Mesothelial cell of epicardium (in vitro differentiated cells): ENCODE measurements around the gene DDX31. TPM values are rescaled to one million over a fixed set of nuclear protein-coding genes. Genes with fewer than 3 reads are reported as not detected.

Source experiments
- DNase-seq, 2 experiments: peaks; one replicate each; pipeline ENCODE4 v3.0.0; 2021; ENCODE audit warnings: low spot score in 2 of 2; ENCODE audit not compliant: unreplicated experiment in 2 of 2
- H3K27ac Mint-ChIP-seq: 2 replicates; pipeline ENCODE4 v1.8.0; 2021; ENCODE audit warnings: mixed read lengths
- H3K27me3 Mint-ChIP-seq: 2 replicates; pipeline ENCODE4 v1.8.0; 2021; ENCODE audit warnings: low read depth, mixed read lengths
- H3K36me3 Mint-ChIP-seq: 2 replicates; pipeline ENCODE4 v1.8.0; 2021; ENCODE audit warnings: mixed read lengths
- H3K4me1 Mint-ChIP-seq: 2 replicates; pipeline ENCODE4 v1.8.0; 2021; ENCODE audit warnings: mixed read lengths
- H3K4me3 Mint-ChIP-seq: 2 replicates; pipeline ENCODE4 v1.8.0; 2021; ENCODE audit warnings: mild to moderate bottlenecking, moderate library complexity, mixed read lengths
- H3K9me3 Mint-ChIP-seq: 2 replicates; pipeline ENCODE4 v1.8.0; 2021; ENCODE audit warnings: mixed read lengths
- total RNA-seq: library from RNA; stranded (reverse); gene quantifications from 3 replicates; pipeline ENCODE4 v1.2.1, GENCODE V29; 2021
- TF ChIP-seq, protein P1 (sequence below): fragments of 200-600 bp; sonication (generic); IDR thresholded peaks from one replicate; pipeline ENCODE4 v1.5.0; 2021; ENCODE audit warnings: antibody characterized with exemption; ENCODE audit not compliant: unreplicated experiment

Gene DDX31
- total RNA-seq, 1 donor from 2014 or later: 22.9 TPM

DNA sequence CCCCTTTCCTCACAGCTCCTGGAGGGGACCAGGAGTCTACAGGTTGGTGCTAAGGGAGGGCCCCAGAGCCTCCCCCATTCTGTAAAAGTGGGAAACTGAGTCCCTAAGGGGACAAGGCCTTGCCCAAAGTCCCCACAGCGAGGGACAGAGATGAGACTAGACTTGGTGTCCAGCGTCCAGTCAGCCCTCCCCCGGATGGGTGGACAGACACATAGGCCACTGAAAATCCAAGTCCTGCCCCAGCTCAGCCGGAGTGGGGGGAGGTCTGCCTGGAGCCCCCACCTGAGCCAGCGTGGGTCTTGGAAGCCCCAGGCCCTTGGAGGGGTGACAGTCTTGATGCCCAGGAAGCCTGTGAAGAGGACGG, 82.2 kb downstream of the DDX31 start:
- no peaks in the 10 kb centered on the region for H3K9me3 Mint-ChIP-seq
- peaks cover 93% of the 10 kb centered on the region for H3K27me3 Mint-ChIP-seq
- TF ChIP-seq, protein P1, sequence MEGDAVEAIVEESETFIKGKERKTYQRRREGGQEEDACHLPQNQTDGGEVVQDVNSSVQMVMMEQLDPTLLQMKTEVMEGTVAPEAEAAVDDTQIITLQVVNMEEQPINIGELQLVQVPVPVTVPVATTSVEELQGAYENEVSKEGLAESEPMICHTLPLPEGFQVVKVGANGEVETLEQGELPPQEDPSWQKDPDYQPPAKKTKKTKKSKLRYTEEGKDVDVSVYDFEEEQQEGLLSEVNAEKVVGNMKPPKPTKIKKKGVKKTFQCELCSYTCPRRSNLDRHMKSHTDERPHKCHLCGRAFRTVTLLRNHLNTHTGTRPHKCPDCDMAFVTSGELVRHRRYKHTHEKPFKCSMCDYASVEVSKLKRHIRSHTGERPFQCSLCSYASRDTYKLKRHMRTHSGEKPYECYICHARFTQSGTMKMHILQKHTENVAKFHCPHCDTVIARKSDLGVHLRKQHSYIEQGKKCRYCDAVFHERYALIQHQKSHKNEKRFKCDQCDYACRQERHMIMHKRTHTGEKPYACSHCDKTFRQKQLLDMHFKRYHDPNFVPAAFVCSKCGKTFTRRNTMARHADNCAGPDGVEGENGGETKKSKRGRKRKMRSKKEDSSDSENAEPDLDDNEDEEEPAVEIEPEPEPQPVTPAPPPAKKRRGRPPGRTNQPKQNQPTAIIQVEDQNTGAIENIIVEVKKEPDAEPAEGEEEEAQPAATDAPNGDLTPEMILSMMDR: no peak
- DNase-seq: no peak
- peaks cover 2% of the 10 kb centered on the region for H3K4me1 Mint-ChIP-seq
- H3K4me3 Mint-ChIP-seq: no peak overlapping the region
- peaks cover 2% of the 10 kb centered on the region for H3K36me3 Mint-ChIP-seq
- no peak overlapping the region for H3K27ac Mint-ChIP-seq

DNA sequence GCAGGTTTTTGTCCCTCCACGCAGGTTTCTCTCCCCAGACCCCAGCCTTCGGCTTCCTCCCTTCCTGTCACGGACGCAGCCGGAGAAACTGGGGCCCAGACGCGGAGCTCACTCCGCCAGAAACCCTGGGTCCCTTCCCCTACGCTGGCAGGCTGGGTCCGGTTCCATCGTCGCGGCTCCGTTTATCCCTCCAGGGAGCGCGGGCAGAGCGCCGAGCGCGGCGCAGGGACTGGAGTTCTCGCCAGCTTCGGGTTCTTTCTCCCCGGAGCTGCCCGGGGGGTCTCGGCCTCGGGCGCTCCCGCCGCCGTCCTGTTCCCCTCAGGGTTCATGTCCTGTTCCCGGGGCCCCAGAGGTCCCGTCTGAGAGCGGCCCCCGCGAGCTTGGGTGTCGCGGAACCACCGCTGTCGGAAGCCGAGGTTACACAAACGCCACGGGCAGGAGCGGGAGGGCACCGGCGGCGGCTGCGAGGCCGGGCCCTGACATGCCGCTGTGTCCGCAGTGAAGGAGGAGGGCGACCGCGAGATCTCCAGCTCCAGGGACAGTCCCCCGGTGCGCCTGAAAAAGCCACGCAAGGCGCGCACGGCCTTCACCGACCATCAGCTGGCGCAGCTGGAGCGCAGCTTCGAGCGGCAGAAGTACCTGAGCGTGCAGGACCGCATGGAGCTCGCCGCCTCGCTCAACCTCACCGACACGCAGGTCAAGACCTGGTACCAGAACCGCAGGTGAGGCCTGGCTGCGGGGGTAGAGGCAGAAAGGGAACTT, 82.8 kb downstream of the DDX31 start:
- H3K9me3 Mint-ChIP-seq: no peaks in the 10 kb centered on the region
- peaks cover 93% of the 10 kb centered on the region for H3K27me3 Mint-ChIP-seq
- DNase-seq: no peak
- TF ChIP-seq, protein P1: no peak
- H3K4me3 Mint-ChIP-seq: no peak overlapping the region
- no peaks in the 10 kb centered on the region for H3K36me3 Mint-ChIP-seq
- H3K4me1 Mint-ChIP-seq: peaks cover 2% of the 10 kb centered on the region
- H3K27ac Mint-ChIP-seq: no peak overlapping the region

DNA sequence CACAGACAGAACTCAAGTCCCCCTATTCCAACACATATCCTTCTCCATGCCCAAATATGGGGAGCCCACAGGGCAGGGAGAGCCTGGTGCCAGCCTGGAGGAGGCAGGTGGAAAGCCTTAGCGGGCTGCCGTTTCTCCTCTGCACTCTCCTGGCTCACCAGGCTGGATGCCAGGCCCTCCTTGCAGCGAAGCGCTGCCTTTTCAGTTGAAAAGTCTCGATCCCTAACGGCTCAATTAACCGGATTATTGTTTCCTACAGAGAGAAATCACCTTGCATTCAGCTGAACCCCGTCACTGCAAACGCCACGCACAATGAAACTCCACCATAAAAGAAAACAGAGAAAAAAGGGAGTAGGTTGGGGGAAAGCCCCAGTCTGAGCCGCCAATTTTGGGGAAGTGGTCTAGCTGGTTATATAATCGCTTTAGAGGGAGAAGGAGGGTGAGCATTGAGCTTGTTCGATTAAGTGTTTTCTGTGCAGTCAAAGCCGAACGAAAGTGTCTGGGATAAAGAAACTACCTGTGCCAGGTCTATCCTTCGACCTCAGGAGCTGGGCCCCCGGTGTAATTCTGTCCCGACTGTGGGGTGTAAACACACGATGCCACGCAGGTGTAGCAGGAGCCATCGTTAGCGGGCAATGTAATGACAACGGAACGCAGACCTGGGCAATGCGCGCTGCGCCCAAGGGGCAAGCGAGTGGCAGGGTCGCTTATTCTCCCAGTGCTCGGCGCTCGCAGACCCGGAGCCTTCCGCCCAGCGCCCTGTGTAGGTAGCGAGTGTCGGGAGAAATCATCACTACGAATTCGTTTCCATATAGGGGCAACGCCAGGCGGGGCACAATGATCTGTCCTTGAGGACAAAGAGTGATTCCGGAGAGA, 83.6 kb downstream of the DDX31 start:
- no peak overlapping the region for H3K27ac Mint-ChIP-seq
- H3K9me3 Mint-ChIP-seq: no peaks in the 10 kb centered on the region

DNA sequence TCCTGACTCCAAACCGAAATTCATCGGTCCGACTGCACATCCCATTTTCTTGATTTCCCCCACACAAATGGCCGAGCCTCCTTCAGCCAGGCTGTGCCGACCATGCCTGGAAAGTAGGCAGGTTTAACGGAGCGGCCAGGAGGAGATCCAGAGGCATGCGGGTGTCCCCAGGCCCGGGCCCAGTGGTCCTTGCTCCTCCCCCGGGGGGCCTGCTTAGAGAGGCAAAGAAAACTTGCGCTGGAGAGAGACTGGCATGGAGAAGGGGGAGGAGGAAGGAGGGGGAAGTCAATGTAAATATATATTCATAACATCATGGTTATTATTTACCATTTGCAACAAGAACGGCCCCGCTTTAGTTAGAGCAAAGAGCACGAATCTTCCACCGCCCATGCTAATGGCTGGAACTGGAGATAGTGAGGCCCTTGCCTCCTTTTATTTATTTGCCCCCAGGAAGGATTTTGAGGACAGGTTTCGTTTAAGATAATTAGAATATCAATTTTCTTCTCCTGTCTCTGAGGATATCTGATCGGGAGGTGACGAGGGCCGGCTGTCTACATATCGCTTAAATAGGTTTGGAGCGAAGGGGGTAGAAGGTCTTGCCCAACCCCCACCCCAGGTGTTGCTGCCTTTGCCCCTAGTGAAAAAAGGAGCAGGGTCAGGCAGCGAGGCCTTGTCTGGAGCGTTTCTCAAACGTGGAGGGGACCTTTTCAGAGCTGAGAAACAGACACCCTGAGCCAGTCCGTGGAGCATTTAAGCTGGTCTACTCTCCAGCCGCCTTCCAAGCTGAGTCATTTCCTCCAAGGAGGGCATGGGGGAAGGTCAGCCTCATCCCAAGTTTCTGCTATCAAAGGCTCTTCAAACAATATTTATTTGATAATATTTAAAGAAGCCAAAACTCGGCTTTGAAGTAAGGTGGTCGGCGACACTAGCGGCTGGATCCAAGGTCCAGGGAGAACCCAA, 84.9 kb downstream of the DDX31 start:
- DNase-seq: no peak
- H3K36me3 Mint-ChIP-seq: no peaks in the 10 kb centered on the region
- peaks cover 94% of the 10 kb centered on the region for H3K27me3 Mint-ChIP-seq
- H3K27ac Mint-ChIP-seq: no peak overlapping the region
- H3K4me1 Mint-ChIP-seq: peaks cover 5% of the 10 kb centered on the region
- H3K4me3 Mint-ChIP-seq: no peak overlapping the region
- H3K9me3 Mint-ChIP-seq: no peaks in the 10 kb centered on the region
- TF ChIP-seq, protein P1: no peak

More for the DNA sequence above, 83.6 kb downstream of the DDX31 start:
- Mint-ChIP-seq H3K4me3 (no peak overlapping the region), H3K4me1 (peaks cover 5% of the 10 kb centered on the region), H3K27me3 (peaks cover 93% of the 10 kb centered on the region), H3K36me3 (no peaks in the 10 kb centered on the region)
- TF ChIP-seq, protein P1: no peak
- no peak for DNase-seq

DNA sequence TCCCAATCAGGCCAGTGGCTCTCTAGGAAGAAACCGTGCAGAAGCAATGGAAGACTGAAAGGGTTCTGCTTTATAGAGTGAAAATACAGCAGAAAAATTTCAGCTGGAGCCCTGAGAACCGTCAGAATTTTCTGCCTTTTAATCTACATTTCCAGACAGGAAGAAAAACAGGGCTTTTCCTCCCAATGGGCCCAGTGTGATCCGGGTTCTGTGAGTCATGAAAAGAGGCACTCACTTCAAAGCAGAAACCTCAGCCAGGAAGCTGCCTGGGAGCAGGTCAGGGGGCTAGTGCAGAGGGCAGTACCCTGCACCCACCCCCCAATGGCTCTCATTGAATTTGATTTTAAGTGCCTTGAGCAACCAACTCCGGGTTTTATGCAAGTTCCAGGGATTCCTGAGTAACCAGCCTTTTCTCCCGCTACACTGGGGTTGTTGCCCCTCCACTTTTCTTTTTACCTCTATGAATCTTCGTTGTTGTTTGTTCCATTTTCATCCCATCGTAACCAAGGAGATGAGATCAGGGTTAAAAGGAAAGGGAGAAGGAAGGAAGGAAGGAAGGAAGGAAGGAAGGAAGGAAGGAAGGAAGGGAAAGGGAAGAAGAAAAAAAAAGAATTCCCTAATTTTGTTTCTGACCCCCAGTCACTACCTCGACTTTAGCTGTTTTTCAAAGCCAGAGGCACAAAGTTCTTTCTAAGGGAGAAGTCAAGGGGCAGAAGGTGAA, 86.0 kb downstream of the DDX31 start:
- H3K9me3 Mint-ChIP-seq: no peaks in the 10 kb centered on the region
- no peak for DNase-seq
- TF ChIP-seq, protein P1: no peak
- peaks cover 3% of the 10 kb centered on the region for H3K4me1 Mint-ChIP-seq
- H3K27ac Mint-ChIP-seq: no peak overlapping the region
- no peaks in the 10 kb centered on the region for H3K36me3 Mint-ChIP-seq
- H3K4me3 Mint-ChIP-seq: no peak overlapping the region
- H3K27me3 Mint-ChIP-seq: peaks cover 97% of the 10 kb centered on the region
